Epidermal melanocyte (primary cell): ENCODE measurements around the gene CHTF18.
"Not testable (repeated sequence)": the region's sequence is repeated elsewhere in the genome, so short reads cannot be mapped to it uniquely, and the experiment has no call there.

Experiments
- DNase-seq: peaks from one replicate; pipeline ENCODE4 v3.0.0; 2011; ENCODE audit warnings: low spot score; ENCODE audit not compliant: insufficient read length

Gene CHTF18

GRCh38 chr16:775236-775796 lies 13.1 kb upstream of the CHTF18 start:
- DNase-seq: no peak

GRCh38 chr16:776298-776697 lies 12.1 kb upstream of the CHTF18 start:
- DNase-seq: not testable (repeated sequence)

GRCh38 chr16:776824-777223 lies 11.6 kb upstream of the CHTF18 start:
- no peak for DNase-seq

GRCh38 chr16:777826-778225 lies 10.6 kb upstream of the CHTF18 start:
- DNase-seq: no peak

GRCh38 chr16:778447-778846 lies 10.0 kb upstream of the CHTF18 start:
- no peak for DNase-seq

- no peak for DNase-seq
Measured at GRCh38 chr16:778909-779527, 9.4 kb upstream of the CHTF18 start.

- DNase-seq: no peak
Measured at GRCh38 chr16:779561-779960, 8.9 kb upstream of the CHTF18 start.

GRCh38 chr16:780296-780695 lies 8.1 kb upstream of the CHTF18 start:
- no peak for DNase-seq

GRCh38 chr16:781346-782010 lies 6.9 kb upstream of the CHTF18 start:
- DNase-seq: no peak

- no peak for DNase-seq
Measured at GRCh38 chr16:782258-782657, 6.2 kb upstream of the CHTF18 start.

GRCh38 chr16:782766-783403 lies 5.5 kb upstream of the CHTF18 start:
- DNase-seq: no peak

GRCh38 chr16:783404-784161 lies 4.8 kb upstream of the CHTF18 start:
- no peak for DNase-seq

GRCh38 chr16:784431-784830 lies 4.0 kb upstream of the CHTF18 start:
- no peak for DNase-seq

- DNase-seq: no peak
Measured at GRCh38 chr16:785563-786535, 2.6 kb upstream of the CHTF18 start.

GRCh38 chr16:787321-787966 lies 976 bp upstream of the CHTF18 start:
- DNase-seq: no peak

GRCh38 chr16:787978-788398 lies 432 bp upstream of the CHTF18 start, which contains the start of gene RPUSD1:
Gene RPUSD1 (minus strand): TSS chr16:788381. CDS start chr16:787737, 644 bp downstream.
- DNase-seq: no peak

- DNase-seq: no peak
Measured at GRCh38 chr16:789191-789850, 901 bp downstream of the CHTF18 start.

- DNase-seq: no peak
Measured at GRCh38 chr16:790086-790485, 1.7 kb downstream of the CHTF18 start.

- DNase-seq: no peak
Measured at GRCh38 chr16:791131-791530, 2.7 kb downstream of the CHTF18 start.
